NCI-H748 (cell line): ENCODE results near the gene SND1.

Source experiments
- DNase-seq: peaks from one replicate; lab custom pipeline; 2025; ENCODE audit not compliant: unreplicated experiment; lab: John Stamatoyannopoulos, UW

The SND1 gene

DNA sequence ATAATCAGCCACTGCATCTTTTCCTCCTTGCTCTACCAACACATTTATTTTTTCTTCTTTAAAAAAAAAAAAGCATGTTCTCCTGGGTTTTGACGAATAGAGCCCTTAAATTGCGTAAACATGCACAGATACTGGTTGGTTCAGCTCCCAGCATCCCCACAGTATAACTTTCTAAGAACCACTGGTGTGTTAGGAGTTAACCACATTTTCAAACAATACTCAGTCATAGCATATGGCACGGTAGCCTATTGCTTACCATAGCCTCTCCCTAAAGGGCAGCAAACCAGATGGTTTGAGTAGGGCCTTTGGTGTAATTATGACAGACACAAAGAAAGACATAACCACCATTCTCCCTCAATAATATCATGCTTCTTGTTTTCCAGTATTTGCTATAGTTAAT lies 234.3 kb downstream of the SND1 start:
- DNase-seq, result no peak

DNA sequence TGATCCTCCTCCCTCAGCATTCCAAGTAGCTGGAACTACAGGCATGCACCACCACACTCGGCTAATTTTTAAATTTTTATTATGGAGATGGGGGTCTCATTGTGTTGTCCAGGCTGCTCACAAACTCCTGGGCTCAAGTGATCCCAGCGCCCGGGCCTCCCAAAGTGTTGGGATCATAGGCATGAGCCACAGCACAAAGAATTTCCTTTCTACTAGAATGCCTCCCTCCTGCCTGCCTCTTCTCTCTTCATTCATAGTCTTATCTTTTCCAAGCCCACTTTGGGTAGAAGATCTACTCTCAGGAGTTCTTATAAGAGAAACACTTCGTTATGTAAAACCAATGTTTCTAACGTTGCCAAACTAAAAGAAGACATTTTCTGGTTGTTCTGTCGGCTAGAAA lies 235.1 kb downstream of the SND1 start:
- no peak for DNase-seq

DNA sequence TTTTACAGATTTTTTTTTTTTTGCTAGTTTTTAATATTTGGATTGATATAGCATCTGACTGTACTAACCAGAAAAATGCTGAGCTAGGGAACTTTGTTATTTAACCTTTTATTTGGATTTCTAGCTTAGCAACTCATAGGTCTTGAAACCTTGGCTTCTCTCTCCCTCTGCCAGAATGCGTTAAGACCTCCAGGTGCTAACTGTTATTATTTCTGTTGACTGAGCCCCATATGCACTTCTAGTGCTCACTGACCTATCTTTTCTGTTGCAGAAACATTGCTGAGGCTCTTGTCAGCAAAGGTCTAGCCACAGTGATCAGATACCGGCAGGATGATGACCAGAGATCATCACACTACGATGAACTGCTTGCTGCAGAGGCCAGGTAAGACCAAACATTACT lies 235.6 kb downstream of the SND1 start:
- DNase-seq, result no peak

DNA sequence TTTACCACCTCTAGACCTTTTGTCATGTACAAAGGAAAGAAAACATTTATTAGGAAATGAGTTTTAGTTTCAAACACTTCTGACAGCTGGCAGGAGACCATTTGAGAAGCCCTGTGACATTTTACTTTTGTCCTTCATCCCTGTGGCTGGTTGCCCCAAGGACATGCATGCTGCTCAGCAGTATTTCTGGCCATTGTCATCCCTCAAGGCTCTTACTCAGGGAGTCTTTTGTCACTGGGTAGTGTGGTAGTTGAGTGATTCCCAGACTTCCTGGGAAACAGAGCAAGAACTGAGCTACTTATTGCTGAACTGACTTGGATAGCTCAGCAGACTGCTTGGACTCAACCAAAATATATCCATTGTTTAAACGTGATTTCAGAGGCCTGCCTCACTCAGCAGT lies 236.4 kb downstream of the SND1 start:
- DNase-seq, result no peak

DNA sequence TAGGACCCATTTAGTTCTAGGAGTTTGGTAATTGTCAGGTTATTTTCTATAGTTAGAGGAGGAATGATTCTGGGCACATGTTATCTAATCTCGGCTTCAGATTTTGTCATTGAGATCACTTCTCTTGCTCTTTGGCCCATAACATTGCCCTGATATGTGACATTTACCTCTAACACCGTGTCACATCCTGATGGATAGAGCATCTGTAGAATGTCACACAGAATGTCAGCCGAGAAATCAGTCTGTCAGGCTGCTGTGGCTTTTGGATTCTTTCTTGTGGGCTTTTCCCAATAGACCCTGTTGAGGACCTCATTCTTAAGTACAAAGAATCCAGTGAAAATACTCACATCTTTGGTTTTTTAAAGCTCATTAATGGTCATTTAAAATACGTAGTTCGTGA lies 236.8 kb downstream of the SND1 start:
- DNase-seq, result no peak

DNA sequence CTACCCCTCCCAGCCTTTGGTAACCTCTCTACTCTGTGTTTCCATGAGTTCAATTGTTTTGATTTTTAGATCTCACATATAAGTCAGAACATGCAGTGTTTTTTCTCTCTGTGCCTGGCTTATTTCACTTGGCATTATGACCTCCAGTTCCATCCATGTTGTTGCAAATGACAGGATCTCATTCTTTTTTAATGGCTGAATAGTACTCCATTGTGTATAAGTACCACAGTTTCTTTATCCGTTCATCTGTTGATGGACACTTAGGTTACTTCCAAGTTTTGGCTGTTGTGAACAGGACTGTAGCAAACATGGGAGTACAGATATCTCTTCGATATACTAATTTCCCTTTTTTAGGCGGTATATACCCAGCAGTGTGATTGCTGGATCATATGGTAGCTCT lies 237.7 kb downstream of the SND1 start:
- no peak for DNase-seq

DNA sequence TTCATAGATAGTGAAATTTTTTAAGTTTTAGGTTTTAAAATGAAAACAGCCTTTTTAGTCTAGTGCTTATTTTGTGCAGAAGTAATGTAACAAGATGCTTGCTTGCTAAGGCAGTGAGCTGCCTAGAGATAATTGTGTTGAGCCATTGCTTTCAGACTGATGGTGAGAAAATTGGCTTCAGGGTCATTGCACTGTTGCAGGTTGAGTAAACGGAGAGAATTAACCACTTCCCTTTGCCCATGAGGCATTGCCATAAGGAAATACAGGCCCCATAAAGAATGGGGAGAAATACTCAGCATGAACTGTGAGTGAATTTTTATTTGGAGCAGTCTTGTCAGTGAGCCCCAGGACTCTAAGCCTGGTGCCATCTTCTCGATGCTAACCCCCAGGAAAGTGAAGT lies 238.7 kb downstream of the SND1 start:
- peak; percentile 16 for DNase-seq

DNA sequence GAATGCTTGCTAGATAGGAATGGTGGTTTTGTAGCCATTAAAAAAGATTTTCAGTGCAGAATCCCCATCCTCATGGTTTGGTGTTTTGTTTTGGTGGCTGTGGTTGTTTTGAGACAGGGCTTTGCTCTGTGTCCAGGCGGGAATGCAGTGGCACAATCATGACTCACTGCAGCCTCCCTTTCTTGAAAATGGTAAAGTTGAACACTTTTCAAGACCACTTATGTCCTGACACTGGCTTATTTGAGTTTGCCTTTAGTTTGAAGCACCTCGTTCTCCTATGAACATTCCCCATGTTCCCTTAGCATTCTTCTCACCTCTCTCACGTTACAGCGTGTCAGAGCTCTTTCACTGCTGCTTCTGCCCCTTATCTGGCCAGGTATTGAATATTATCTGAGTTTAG lies 239.2 kb downstream of the SND1 start:
- no peak for DNase-seq

DNA sequence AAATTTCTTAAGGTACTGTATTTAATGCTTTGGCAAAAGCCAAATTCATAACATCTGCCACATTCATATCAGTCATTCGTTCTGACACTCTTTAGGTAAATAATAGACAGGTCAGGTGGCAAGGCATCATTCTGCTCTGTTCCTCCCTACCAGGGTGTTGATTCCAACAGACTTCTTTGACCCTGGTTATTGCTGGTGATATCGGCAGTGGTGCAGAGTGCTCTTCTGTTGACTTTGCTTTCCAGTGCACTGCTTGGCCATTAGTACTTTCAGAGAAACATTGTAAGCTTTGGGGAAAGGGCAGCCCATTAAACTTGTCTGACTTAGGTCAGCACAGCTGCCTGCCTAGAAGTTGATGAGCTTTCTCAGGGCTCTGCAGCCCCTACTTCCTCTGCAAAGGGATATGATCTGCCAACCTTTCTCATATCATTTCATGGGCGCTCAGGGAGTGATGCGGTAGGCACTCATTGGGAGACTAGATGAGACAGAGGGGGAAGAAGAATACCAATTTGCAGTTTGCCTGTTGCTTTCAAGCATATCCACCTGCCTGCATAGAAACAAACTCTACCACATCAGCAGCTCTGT lies 240.0 kb downstream of the SND1 start:
- no peak for DNase-seq

DNA sequence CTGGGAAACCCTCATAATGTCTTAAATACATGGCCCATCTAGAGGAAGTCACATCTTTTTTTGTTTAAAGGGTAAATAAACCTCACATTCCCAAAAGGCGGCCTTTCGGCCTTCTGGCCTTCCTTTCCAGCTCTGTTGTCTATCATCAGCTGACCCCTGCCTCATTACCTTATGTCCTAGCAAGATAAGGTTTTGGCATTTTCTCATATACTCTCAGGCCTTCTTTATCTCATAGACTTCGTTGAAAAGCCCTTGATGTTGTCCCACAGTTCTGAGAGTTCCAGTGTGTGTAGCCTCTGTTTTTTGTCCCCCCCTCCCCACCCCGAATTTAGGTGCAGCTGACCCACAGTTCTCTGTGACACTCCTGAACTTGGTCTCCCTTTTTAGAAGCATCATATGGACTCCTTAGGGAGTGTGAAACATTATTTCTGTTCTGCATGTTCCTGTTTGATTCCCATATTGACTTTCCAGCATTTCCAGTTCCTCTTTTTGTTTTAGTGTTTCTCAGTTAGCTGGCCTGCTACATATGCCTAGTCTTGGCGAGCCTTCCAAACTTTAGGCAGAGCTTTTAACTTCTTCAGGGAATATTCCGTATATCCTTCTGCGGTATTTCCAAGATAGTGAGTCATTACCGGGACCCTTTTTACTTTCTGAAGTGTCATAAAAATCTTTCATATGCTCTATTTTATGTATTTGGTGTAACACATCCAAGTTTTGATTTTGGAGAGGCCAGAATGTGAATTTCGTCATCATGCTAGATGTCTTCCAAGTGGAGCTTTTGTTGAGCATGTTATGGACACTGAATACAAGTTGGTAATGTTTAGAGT lies 240.7 kb downstream of the SND1 start:
- DNase-seq, result no peak

DNA sequence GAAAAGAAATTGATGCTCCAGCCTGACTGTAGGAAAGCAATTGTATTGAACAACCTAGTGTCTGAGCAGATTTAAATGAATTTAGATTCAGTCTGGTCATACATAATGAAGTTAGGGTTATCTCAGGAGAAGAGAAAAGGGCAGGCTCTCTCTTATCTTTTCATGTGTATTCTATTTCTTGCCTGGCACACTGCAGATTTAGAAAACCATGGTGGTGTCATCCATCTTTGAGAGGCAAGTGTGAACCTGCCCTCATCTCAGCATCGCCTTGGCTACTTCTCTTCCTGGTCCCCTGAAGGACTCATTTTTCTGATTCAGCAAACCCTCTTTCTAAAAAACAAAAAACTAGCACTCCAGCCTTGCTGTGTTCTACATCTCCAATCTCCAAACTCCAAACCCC lies 241.6 kb downstream of the SND1 start:
- no peak for DNase-seq

DNA sequence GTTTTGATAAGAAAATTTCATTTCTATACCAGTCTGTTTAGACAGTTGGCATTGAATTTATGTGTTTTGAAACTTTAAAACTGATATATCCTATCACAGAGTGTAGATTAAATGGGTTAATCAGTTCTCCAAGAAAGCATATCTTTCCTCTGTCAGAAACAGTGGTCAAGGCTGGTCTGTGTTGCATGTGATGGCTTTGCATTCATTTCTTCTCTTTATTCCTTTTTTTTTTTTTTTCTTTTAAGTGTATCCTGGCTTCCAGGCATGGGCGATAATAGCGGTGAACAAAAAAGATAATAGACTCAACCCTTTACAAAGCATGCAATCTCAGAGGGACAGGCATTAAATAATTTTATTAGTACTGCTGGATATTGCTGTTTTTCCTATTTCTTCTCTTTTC lies 242.6 kb downstream of the SND1 start:
- DNase-seq, result no peak

DNA sequence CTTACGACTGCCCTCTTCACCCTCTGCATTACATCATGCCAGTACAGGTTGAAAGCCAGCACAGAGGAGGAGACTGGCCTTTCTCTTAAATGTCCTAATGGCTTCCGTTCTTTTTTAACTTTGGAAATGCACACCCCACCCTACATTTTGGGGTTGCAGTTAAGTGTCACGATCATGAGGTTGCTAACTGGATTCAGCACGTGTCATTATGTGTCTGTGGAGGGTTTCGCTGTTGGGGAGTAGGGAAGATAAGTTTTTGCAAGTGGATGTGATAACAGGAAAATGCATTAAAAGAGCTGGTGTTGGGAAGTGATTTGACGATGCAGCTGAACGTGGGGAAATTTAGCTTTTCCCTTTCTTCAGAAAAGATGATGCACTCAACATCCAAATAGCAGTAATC lies 243.4 kb downstream of the SND1 start:
- no peak for DNase-seq

DNA sequence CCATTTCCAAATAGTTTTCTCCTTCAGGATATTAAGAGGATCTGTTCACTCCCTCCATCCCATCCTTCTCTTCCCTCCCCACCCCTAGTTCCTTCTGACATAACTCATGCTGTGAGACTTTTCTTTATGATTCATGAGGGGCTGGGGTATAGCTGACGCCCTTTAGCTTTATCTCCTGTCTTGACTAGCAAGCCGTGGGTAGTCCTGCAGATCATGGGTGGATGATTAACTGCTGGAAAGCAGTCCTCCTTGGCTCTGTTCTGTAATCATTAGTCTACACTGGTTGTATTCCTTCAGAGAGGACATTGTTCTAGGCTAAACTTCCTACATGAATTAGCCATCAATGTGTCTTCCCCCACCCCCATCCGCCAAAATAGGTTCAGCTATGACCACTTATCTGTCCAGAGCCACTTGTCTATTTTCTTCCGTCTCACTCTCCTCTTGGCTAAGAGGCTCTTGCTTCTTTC lies 243.9 kb downstream of the SND1 start:
- no peak for DNase-seq

DNA sequence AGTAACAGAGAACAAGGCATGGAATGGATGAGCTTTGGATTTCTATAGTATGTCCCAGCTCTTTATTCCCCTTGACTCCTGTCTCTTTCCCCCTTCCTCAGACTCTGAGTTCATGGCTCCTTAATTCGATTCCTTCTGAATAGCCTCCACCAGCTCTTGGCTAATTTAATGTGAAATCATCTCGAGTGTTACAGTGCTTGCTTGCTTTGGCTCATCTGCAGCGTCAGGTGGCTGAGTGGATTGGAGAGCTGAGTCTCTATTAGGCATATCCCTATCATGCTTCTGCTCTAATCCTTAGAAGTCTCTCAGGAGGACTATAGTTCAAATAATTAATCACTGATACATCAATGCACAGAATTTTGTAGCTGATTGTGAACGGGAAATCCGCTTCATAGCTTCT lies 244.7 kb downstream of the SND1 start:
- no peak for DNase-seq

DNA sequence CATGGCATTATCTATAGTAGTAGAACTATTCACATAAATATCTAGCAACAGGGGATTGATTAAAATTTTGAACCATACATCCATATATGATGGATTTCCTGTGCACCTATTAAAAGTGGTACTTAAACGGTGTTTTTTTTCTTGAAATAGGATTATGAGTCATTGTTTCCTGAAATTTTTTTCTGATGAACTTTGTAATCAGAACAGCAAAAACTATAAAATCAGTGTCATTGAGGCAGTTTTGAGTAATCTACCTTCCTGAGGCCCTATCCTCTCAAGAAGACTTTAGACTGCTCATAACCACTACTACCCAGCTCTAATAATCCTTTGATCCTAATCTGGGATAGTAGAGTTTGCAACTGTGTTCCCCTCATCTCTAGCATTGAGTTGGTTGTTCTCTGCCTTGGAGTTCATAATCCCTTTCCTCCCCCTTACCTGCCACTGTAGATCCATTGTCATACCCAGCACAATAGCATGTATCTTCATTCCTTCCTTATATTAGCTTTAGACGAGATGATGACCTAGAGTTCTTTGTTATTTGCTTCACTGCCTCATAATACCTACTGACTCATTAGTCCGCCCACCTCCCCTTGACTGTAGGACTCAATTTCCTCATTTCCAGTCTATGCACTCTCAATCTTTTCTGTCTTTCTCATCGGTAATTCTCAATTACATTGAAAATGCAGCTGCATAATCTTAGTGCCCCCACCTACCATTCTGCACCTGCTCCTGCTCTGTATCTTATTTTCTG lies 245.9 kb downstream of the SND1 start:
- DNase-seq, result no peak

DNA sequence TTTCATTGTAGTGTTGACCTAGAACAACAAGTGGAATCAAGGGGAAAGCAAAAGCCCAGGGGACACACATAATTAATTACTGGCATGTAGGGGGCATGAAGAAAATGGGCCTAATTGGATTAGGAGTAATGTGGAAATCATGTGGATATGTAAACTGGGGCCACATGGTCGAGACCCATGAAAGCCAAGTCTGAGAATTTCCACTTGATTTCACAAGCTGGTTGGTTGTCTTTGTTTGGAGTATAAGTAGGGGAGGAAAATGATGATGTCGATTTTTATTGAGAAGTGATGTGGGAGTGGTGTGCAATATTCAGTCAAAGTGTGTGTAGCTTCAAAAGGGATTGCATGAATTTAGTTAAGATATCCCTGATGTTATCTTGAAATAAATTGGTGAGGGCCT lies 247.4 kb downstream of the SND1 start:
- DNase-seq, result no peak

DNA sequence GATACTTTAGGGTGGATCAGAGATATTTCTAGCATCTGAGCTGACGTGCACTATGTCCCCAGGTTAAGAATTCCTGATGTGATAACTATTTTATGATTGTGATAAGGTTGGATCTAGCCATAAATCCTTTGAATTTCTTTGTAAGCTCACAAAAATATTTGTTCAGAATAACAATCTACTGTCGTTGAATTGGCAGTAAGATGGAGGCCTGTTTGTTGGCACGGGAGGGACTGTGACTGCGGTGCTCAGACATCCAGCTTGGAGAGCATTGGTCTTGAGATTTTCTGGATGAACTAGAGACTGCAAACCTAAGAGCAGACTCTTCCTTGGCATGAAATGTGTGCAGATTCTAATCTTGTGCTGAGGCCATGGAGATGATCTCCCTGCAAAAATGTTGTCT lies 248.1 kb downstream of the SND1 start:
- no peak for DNase-seq

DNA sequence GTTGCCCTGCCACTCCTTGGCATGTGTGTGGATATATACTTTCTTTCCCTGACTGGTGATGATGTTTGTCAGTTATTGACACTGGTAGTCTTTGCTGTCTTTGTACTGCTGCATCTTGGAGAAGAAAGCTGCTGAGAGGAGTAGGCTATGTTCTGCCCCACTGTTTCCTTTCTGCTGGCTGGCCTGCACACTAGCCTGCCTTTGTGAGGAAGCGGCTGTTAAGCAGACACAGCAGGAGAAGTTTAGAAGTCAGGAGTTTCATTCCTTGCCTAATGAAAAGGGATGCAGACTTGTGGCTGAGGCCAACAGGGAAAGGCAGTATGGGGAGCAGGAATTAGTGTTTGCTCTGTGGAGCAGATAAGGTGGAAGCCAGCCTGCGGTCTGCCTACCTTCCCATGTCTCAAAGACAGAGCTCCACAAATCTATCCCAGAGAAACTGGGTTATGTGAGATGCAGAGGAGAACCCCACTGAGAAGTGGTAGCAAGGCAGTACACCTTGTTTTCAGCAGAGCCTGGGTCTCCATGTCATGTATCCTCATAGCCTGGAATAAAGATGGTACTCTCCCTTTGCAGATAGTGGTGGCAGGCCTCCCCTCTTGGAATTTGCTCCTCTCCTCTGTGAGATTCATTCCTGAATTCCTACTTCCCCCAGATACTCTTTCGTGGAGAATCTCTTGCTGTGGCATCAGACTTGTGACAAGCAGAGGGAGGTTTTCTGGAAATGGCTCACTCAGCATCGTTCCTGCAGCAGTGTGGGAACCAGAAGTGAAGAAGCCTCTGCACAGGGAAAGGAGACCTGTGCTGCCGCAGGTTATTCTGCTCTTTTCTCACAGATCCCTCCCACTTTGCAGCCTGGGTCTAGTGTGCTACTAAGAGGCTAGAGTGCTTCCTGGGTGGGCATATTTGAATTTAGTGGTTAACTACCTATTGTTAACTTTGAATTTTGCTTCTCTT lies 249.0 kb downstream of the SND1 start:
- no peak for DNase-seq

DNA sequence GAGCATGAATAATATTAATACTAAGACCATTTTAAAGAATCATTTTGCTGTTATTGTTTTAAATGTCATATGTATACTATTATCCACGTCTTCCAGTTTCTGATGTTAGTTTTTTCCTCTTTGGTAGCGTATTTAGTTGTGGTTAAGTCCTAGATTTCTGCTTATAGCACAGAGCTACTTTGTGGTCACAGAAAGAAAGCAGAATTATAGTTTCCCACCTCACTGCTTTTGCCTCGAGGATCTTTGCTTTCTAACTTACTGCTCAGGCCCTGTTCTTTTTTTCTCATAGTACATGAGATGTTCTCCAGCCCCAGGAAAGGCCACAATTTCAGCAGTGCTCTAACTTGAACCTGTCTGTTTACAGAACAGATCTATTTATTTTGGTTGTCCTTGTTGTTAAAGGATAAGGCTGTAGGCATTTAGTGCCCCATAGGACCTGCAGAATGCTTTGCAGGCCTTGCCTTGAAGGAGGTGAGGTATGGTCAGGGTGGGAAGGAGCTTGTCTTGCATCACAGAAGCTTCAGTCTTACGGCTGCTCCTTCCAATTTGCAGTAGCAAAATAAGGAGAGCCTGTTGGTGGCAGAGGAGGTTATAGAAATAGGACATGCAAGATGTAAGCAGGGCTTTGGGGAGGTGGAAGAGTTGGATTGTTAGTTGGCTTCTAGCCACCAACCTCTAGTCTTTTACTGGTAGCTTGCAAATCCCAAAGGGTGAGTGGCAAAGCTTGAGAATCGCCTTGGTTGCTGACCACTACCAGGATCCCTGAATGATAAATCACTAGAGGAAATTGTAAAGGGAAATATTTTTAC lies 250.1 kb downstream of the SND1 start:
- DNase-seq, result no peak
